Parathyroid adenoma (tissue), 2 donors: Measurements from ENCODE around the gene ZFAND3.

Experiments used
- H2AFZ ChIP-seq: fragments of 300-600 bp; sonication (generic); one replicate; pipeline ENCODE4 v1.7.0; 2017; ENCODE audit warnings: antibody characterized with exemption, mild to moderate bottlenecking
- H3K27ac ChIP-seq: fragments of 300-600 bp; sonication (generic); one replicate; pipeline ENCODE4 v1.7.0; 2017
- H3K27me3 ChIP-seq: fragments of 300-600 bp; sonication (generic); one replicate; pipeline ENCODE4 v1.7.0; 2017; ENCODE audit warnings: low read length; ENCODE audit not compliant: control insufficient read depth, insufficient read depth
- H3K36me3 ChIP-seq: fragments of 300-600 bp; sonication (generic); one replicate; pipeline ENCODE4 v1.7.0; 2017; ENCODE audit warnings: low read length; ENCODE audit not compliant: control insufficient read depth, insufficient read depth
- H3K4me1 ChIP-seq: fragments of 300-600 bp; sonication (generic); one replicate; pipeline ENCODE4 v1.7.0; 2017; ENCODE audit warnings: control low read depth
- H3K4me2 ChIP-seq: fragments of 300-600 bp; sonication (generic); one replicate; pipeline ENCODE4 v1.7.0; 2017; ENCODE audit warnings: low read length
- H3K4me3 ChIP-seq: fragments of 300-600 bp; sonication (generic); one replicate; pipeline ENCODE4 v1.7.0; 2017; ENCODE audit warnings: low read depth, low read length
- H3K79me2 ChIP-seq: fragments of 300-600 bp; sonication (generic); one replicate; pipeline ENCODE4 v1.7.0; 2017; ENCODE audit warnings: control low read depth
- H3K9ac ChIP-seq: fragments of 300-600 bp; sonication (generic); one replicate; pipeline ENCODE4 v1.7.0; 2017; ENCODE audit warnings: mild to moderate bottlenecking
- H3K9me3 ChIP-seq: fragments of 300-600 bp; sonication (generic); one replicate; pipeline ENCODE4 v1.7.0; 2017; ENCODE audit warnings: low read length; ENCODE audit not compliant: control insufficient read depth
- CTCF ChIP-seq: fragments of 300-600 bp; sonication (generic); IDR thresholded peaks from one replicate; pipeline ENCODE4 v1.7.0; 2017; ENCODE audit warnings: antibody characterized with exemption, mild to moderate bottlenecking
- donor health status: primary hyperparathyroidism.

The ZFAND3 gene

GRCh38 chr6:37972994-37973757 is 153.6 kb downstream of the ZFAND3 start:
- H3K27me3 ChIP-seq = no peaks in the 10 kb centered on the region
- peaks cover 33% of the 10 kb centered on the region for H3K79me2 ChIP-seq
- no peak for TF ChIP-seq CTCF
- H2AFZ ChIP-seq = no peak overlapping the region
- no peaks in the 10 kb centered on the region for H3K36me3 ChIP-seq
- H3K9me3 ChIP-seq = no peaks in the 10 kb centered on the region
- no peak overlapping the region for H3K4me3 ChIP-seq
- H3K4me2 ChIP-seq = no peak overlapping the region
- H3K9ac ChIP-seq = no peak overlapping the region
- no peak overlapping the region for H3K27ac ChIP-seq
- no peaks in the 10 kb centered on the region for H3K4me1 ChIP-seq

GRCh38 chr6:37974381-37974780 is 154.9 kb downstream of the ZFAND3 start:
- Histone ChIP-seq H3K4me1 (peaks cover 7% of the 10 kb centered on the region), H3K27me3 (no peaks in the 10 kb centered on the region), H3K79me2 (peaks cover 29% of the 10 kb centered on the region), H3K9me3 (no peaks in the 10 kb centered on the region), H2AFZ (no peak overlapping the region), H3K4me3 (no peak overlapping the region), H3K9ac (no peak overlapping the region), H3K27ac (no peak overlapping the region), H3K4me2 (no peak overlapping the region), H3K36me3 (no peaks in the 10 kb centered on the region)
- TF ChIP-seq CTCF = no peak

GRCh38 chr6:37974943-37975342 is 155.4 kb downstream of the ZFAND3 start:
- no peak overlapping the region for H3K9ac ChIP-seq
- no peak overlapping the region for H2AFZ ChIP-seq
- TF ChIP-seq CTCF = no peak
- peaks cover 12% of the 10 kb centered on the region for H3K4me1 ChIP-seq
- H3K9me3 ChIP-seq = no peaks in the 10 kb centered on the region
- no peak overlapping the region for H3K4me2 ChIP-seq
- H3K79me2 ChIP-seq = peaks cover 29% of the 10 kb centered on the region
- no peak overlapping the region for H3K4me3 ChIP-seq
- H3K27ac ChIP-seq = no peak overlapping the region
- H3K27me3 ChIP-seq = no peaks in the 10 kb centered on the region
- no peaks in the 10 kb centered on the region for H3K36me3 ChIP-seq

- H3K36me3 ChIP-seq = no peaks in the 10 kb centered on the region
- peaks cover 38% of the 10 kb centered on the region for H3K79me2 ChIP-seq
- H3K4me2 ChIP-seq = no peak overlapping the region
- TF ChIP-seq CTCF = no peak
- no peak overlapping the region for H3K27ac ChIP-seq
- H3K9me3 ChIP-seq = no peaks in the 10 kb centered on the region
- H3K4me3 ChIP-seq = no peak overlapping the region
- H3K4me1 ChIP-seq = peaks cover 18% of the 10 kb centered on the region
- H3K27me3 ChIP-seq = no peaks in the 10 kb centered on the region
- no peak overlapping the region for H3K9ac ChIP-seq
- H2AFZ ChIP-seq = no peak overlapping the region
Measured at GRCh38 chr6:37977715-37978114, 158.2 kb downstream of the ZFAND3 start.
